OCI-LY1 (cell line): ENCODE measurements around the gene RHBDF2.

ENCODE experiments used
- EZH2 ChIP-seq: fragments of 200-600 bp; sonication (generic), shearing (Covaris generic); IDR thresholded peaks from 2 replicates; pipeline ENCODE4 v1.8.0; 2017; ENCODE audit warnings: borderline replicate concordance, mixed run types, mild to moderate bottlenecking, antibody characterized with exemption, low read length, moderate library complexity, mixed read lengths
- TF ChIP-seq, protein P1 (sequence below): fragments of 200-600 bp; sonication (generic), shearing (Covaris generic); IDR thresholded peaks from 2 replicates; pipeline ENCODE4 v1.5.1; 2017; ENCODE audit warnings: mild to moderate bottlenecking, antibody characterized with exemption, low read length, moderate library complexity, mixed read lengths

DNA sequence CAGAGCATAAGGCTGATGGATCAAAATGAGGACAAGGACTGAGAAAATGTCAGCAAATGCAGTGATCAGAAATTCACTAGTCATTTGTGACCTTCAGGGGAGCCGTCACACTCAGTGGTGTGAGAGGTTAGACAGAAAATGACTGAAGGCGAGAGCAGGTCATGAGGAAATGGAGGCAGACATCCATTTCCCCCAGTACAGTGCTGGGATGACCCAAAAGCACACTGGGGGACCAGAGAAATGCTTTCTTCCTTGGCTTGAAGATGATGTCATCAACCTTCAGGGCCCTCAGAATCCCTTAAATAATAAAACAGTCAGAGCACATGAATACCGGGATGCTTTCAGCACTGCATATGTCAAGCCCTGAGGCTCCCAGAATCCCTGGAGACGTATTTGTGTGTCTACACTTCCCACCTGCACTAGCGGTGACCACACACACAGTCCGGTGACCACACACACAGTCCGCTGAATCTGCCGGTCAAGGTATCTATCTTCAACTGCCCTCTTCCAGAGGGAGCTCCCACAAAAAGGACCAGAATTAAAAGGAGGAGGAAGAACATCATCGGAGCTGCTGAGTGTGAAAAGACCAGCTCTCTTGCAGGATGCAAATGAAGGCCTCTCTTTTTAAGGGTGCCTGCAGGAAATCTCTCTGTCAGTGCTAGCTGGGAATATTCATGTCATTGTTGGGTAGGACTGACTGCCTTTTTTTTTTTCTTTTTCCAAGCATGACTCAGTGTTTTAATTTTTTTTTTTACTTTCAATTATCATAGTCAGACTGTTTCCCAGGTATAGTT lies 56.5 kb downstream of the RHBDF2 start:
- TF ChIP-seq, protein P1, sequence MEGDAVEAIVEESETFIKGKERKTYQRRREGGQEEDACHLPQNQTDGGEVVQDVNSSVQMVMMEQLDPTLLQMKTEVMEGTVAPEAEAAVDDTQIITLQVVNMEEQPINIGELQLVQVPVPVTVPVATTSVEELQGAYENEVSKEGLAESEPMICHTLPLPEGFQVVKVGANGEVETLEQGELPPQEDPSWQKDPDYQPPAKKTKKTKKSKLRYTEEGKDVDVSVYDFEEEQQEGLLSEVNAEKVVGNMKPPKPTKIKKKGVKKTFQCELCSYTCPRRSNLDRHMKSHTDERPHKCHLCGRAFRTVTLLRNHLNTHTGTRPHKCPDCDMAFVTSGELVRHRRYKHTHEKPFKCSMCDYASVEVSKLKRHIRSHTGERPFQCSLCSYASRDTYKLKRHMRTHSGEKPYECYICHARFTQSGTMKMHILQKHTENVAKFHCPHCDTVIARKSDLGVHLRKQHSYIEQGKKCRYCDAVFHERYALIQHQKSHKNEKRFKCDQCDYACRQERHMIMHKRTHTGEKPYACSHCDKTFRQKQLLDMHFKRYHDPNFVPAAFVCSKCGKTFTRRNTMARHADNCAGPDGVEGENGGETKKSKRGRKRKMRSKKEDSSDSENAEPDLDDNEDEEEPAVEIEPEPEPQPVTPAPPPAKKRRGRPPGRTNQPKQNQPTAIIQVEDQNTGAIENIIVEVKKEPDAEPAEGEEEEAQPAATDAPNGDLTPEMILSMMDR, result no peak
- no peak for TF ChIP-seq EZH2
